SK-N-SH (cell line): ENCODE measurements around the gene SLC25A21. TPM values are rescaled to one million over a fixed set of nuclear protein-coding genes. Genes with fewer than 3 reads are reported as not detected.
"Not testable (repeated sequence)": the region's sequence is repeated elsewhere in the genome, so short reads cannot be mapped to it uniquely, and the experiment has no call there.

ENCODE experiments used
- CTCF ChIA-PET: fragments of 300-600, 350-600 bp; formaldehyde crosslinking; extraction: SDS; loops from one replicate; lab custom pipeline; 2021; lab: Yijun Ruan, JAX
- POLR2A ChIA-PET: fragments of 350-600 bp; sonication (Branson Sonifier 250); formaldehyde crosslinking; extraction: SDS; loops from one replicate; lab custom pipeline; 2020; ENCODE audit warnings: antibody characterized with exemption, inconsistent platforms; lab: Yijun Ruan, JAX
- DNase-seq: peaks from one replicate; pipeline ENCODE4 v3.0.0; 2012
- H2AFZ ChIP-seq: fragments of 200-600 bp; sonication (generic); 2 replicates; pipeline ENCODE4 v1.8.1; 2016; ENCODE audit warnings: antibody characterized with exemption, mild to moderate bottlenecking, low read depth
- H3F3A ChIP-seq: fragments of 200-600 bp; sonication (generic); replicated peaks from 2 replicates; pipeline ENCODE3; 2016; ENCODE audit warnings: antibody characterized with exemption, mild to moderate bottlenecking; ENCODE audit not compliant: insufficient read depth
- H3K27ac ChIP-seq, 2 experiments: fragments of 200-500 bp in 1 of 2; fragments of 200-600 bp in 1 of 2; sonication (Bioruptor generic) in 1 of 2; sonication (generic), shearing (Covaris generic) in 1 of 2; 2 replicates each; pipeline versions ENCODE4 v1.5.1 to v1.6.1; 2014 to 2016; ENCODE audit warnings: low read depth in 2 of 2, inconsistent platforms in 1 of 2, low read length in 1 of 2, mild to moderate bottlenecking in 1 of 2, mixed read lengths in 1 of 2
- H3K27me3 ChIP-seq: fragments of 200-600 bp; sonication (generic), shearing (Covaris generic); 2 replicates; pipeline ENCODE4 v1.6.1; 2016; ENCODE audit warnings: mixed run types; ENCODE audit not compliant: insufficient read depth
- H3K36me3 ChIP-seq, 2 experiments: fragments of 200-500 bp in 1 of 2; fragments of 200-600 bp in 1 of 2; sonication (Bioruptor generic) in 1 of 2; sonication (generic) in 1 of 2; replicated peaks in 1 of 2; 2 replicates each; pipeline versions ENCODE3 to v1.5.1; 2014 to 2016; ENCODE audit warnings: low read length in 1 of 2, mild to moderate bottlenecking in 1 of 2; ENCODE audit not compliant: insufficient read depth in 2 of 2, control insufficient read depth in 1 of 2
- H3K4me1 ChIP-seq, 2 experiments: fragments of 200-500 bp in 1 of 2; fragments of 200-600 bp in 1 of 2; sonication (Bioruptor generic) in 1 of 2; sonication (generic), shearing (Covaris generic) in 1 of 2; 2 replicates each; pipeline versions ENCODE4 v1.5.1 to v1.6.1; 2014 to 2016; ENCODE audit warnings: low read depth in 1 of 2, low read length in 1 of 2, mixed run types in 1 of 2; ENCODE audit not compliant: insufficient read depth in 2 of 2, control insufficient read depth in 1 of 2
- H3K4me2 ChIP-seq: fragments of 200-600 bp; sonication (generic), shearing (Covaris generic); 2 replicates; pipeline ENCODE4 v1.6.1; 2017; ENCODE audit warnings: mixed run types
- H3K4me3 ChIP-seq, 2 experiments: fragments of 200-500 bp in 1 of 2; fragments of 200-600 bp in 1 of 2; sonication (Bioruptor generic) in 1 of 2; sonication (generic), shearing (Covaris generic) in 1 of 2; 2 replicates each; pipeline versions ENCODE4 v1.5.1 to v1.8.1; 2014 to 2016; ENCODE audit warnings: low read depth in 2 of 2, inconsistent platforms in 1 of 2, low read length in 1 of 2, mild to moderate bottlenecking in 1 of 2, mixed read lengths in 1 of 2, moderate library complexity in 1 of 2
- H3K79me2 ChIP-seq: fragments of 200-600 bp; sonication (generic); 2 replicates; pipeline ENCODE4 v1.8.1; 2017; ENCODE audit warnings: mild to moderate bottlenecking; ENCODE audit not compliant: insufficient read depth
- H3K9ac ChIP-seq: fragments of 200-600 bp; sonication (generic); 2 replicates; pipeline ENCODE4 v1.6.1; 2017; ENCODE audit warnings: mixed run types
- H3K9me2 ChIP-seq: fragments of 200-600 bp; sonication (generic); 2 replicates; pipeline ENCODE4 v1.6.1; 2017; ENCODE audit warnings: mixed run types
- H3K9me3 ChIP-seq: fragments of 200-600 bp; sonication (generic); 2 replicates; pipeline ENCODE4 v1.6.1; 2017; ENCODE audit warnings: mixed run types, mild to moderate bottlenecking, moderate library complexity
- H4K20me1 ChIP-seq: fragments of 200-600 bp; sonication (generic); 2 replicates; pipeline ENCODE4 v1.6.1; 2017; ENCODE audit warnings: mild to moderate bottlenecking, mixed run types; ENCODE audit not compliant: insufficient read depth
- CHD2 ChIP-seq: fragments of 150-350 bp; IDR thresholded peaks from 2 replicates; pipeline ENCODE4 v1.6.1; 2018; ENCODE audit warnings: low read length; ENCODE audit not compliant: partially characterized antibody
- ELF1 ChIP-seq: IDR thresholded peaks from 2 replicates; pipeline ENCODE4 v1.4.0; 2012
- FOSL2 ChIP-seq: IDR thresholded peaks from 2 replicates; pipeline ENCODE4 v1.4.0; 2012; ENCODE audit warnings: low read depth, mild to moderate bottlenecking, moderate library complexity, borderline replicate concordance
- FOXJ3 ChIP-seq: sonication (generic); formaldehyde crosslinking; IDR thresholded peaks from 2 replicates; pipeline ENCODE4 v1.5.1; 2020; ENCODE audit warnings: mild to moderate bottlenecking, missing genetic modification reagents
- MEF2A ChIP-seq: IDR thresholded peaks from 2 replicates; pipeline ENCODE4 v1.4.0; 2012; ENCODE audit warnings: low read depth, borderline replicate concordance
- NFIC ChIP-seq: IDR thresholded peaks from 2 replicates; pipeline ENCODE4 v1.4.0; 2012; ENCODE audit warnings: borderline replicate concordance
- NRF1 ChIP-seq: IDR thresholded peaks from 2 replicates; pipeline ENCODE4 v1.6.1; 2012; ENCODE audit warnings: low read depth, mild to moderate bottlenecking, low read length
- POLR2AphosphoS5 ChIP-seq: IDR thresholded peaks from 2 replicates; pipeline ENCODE4 v1.6.1; 2012; ENCODE audit warnings: low read depth, low read length
- RCOR1 ChIP-seq: fragments of 150-350 bp; IDR thresholded peaks from 2 replicates; pipeline ENCODE4 v1.6.1; 2017; ENCODE audit warnings: antibody characterized with exemption, low read length
- SIN3A ChIP-seq: IDR thresholded peaks from 2 replicates; pipeline ENCODE4 v1.6.1; 2012; ENCODE audit warnings: low read depth, mild to moderate bottlenecking, low read length, moderate library complexity, borderline replicate concordance
- TCF12 ChIP-seq: IDR thresholded peaks from 2 replicates; pipeline ENCODE4 v1.4.0; 2012
- YY1 ChIP-seq: IDR thresholded peaks from 2 replicates; pipeline ENCODE4 v1.4.0; 2012; ENCODE audit warnings: low read depth, mild to moderate bottlenecking
- WGBS: methylation state at CpG from one replicate; pipeline ENCODE4 v1.1.6; 2017; ENCODE audit warnings: low lambda C conversion rate; 5-methylcytosine and 5-hydroxymethylcytosine counted together
- polyA plus RNA-seq, 3 experiments: library from polyadenylated mRNA; depleted of rRNA; stranded (reverse); fragments of >200 nt; gene quantifications; 2 replicates each; pipeline ENCODE4 v1.2.3, GENCODE V29; 2012
- TF ChIP-seq, protein P1 (sequence below): fragments of 150-350 bp; IDR thresholded peaks from 2 replicates; pipeline ENCODE4 v1.6.1; 2017; ENCODE audit warnings: antibody characterized with exemption, low read length, low read depth, borderline replicate concordance

SLC25A21 gene
- polyA plus RNA-seq, 1 of the 3 experiments (the other 2 are of a cell fraction), result not detected

DNA sequence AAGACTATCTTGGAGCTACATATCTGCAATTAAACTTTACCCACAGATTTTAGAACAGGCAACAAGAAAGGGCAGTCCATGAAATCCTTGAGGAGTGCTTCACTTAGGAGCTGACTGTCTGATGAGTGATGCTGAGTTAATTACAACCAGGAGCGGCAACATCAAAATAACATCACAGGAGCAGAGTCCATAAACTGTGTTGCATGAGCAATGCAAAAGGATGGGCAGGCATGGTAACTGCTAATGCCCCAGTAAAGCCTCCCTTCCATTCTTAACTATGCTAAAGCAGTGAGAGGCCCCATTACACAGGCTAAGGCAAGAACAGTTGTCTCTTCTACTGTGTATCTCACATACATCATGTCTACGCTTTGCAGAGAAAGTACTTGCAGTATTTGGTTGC, 354.2 kb downstream of the SLC25A21 start:
- no peak overlapping the region for H3K4me3 ChIP-seq
- H3K9me3 ChIP-seq, result no peaks in the 10 kb centered on the region

DNA sequence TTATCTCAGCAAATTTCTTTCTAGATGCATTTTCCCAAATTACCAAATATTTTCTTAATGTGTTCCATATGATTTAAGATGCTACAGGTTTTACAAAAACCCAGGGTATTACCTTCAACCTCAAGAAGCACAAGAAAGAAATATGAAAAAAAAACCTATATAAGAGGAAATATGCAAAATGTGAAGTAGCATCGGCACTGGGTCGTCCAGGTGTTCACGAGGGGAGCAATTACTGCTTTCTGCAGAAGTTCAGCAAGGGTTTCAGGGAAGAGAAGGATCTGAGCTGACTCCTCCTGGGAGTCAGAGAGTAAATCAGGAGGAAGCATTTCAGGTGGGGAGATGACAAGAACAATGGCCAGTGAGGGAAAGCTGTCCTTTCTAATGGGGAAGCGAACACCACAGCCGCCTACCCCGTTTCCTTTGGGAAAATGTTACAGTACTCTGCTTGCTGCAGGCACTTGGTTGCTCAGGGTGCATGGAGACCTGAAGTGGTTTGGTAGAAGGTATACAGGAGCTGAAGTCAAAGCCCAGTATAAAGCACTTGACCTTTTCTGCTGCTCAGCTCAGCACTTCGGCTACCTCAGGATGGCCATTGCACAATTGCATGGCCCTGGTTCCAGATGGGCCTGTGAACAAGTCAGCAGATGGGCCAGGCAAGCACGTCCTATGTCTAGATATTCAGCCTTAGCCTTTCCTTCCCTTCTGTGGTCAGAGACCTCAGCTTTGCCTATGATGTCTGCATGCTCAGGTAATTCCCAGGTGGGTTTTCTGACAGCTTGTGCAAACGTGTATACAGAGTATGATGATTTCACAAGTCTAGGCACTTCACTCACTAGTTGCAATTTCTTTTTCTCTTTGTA, 355.1 kb downstream of the SLC25A21 start:
- no peak for DNase-seq
- Histone ChIP-seq H3K9ac (no peak overlapping the region), H3K4me1 (no peaks in the 10 kb centered on the region), H4K20me1 (no peaks in the 10 kb centered on the region), H3F3A (no peaks in the 10 kb centered on the region), H2AFZ (no peak overlapping the region), H3K4me3 (no peak overlapping the region), H3K27ac (no peak overlapping the region), H3K79me2 (no peaks in the 10 kb centered on the region), H3K36me3 (no peaks in the 10 kb centered on the region), H3K4me2 (no peak overlapping the region), H3K9me3 (no peaks in the 10 kb centered on the region), H3K9me2 (no peaks in the 10 kb centered on the region), H3K27me3 (no peaks in the 10 kb centered on the region)
- ChIA-PET POLR2A (no interaction called here), CTCF (no interaction called here)
- WGBS, result 14% methylated on average over 7 of the region's 9 CpGs
- TF ChIP-seq CHD2 (no peak), FOXJ3 (CRISPR knock-in tag) (no peak), TCF12 (no peak), RCOR1 (no peak), POLR2AphosphoS5 (no peak), SIN3A (no peak)
- TF ChIP-seq, protein P1, sequence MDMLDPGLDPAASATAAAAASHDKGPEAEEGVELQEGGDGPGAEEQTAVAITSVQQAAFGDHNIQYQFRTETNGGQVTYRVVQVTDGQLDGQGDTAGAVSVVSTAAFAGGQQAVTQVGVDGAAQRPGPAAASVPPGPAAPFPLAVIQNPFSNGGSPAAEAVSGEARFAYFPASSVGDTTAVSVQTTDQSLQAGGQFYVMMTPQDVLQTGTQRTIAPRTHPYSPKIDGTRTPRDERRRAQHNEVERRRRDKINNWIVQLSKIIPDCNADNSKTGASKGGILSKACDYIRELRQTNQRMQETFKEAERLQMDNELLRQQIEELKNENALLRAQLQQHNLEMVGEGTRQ, result no peak

More for the DNA sequence above, 354.2 kb downstream of the SLC25A21 start:
- H3K4me1 ChIP-seq, result no peaks in the 10 kb centered on the region
- H3K27ac ChIP-seq, result no peak overlapping the region
- H3K4me2 ChIP-seq, result no peak overlapping the region
- WGBS, result 14% methylated on average over 2 of the region's 2 CpGs
- H4K20me1 ChIP-seq, result no peaks in the 10 kb centered on the region
- TF ChIP-seq MEF2A (no peak), YY1 (no peak), TCF12 (no peak), ELF1 (no peak)
- H3K9me2 ChIP-seq, result no peaks in the 10 kb centered on the region
- no peak overlapping the region for H2AFZ ChIP-seq
- H3F3A ChIP-seq, result no peaks in the 10 kb centered on the region
- H3K79me2 ChIP-seq, result no peaks in the 10 kb centered on the region
- H3K9ac ChIP-seq, result no peak overlapping the region
- ChIA-PET POLR2A (no interaction called here), CTCF (no interaction called here)
- H3K36me3 ChIP-seq, result no peaks in the 10 kb centered on the region
- no peaks in the 10 kb centered on the region for H3K27me3 ChIP-seq
- no peak for DNase-seq

DNA sequence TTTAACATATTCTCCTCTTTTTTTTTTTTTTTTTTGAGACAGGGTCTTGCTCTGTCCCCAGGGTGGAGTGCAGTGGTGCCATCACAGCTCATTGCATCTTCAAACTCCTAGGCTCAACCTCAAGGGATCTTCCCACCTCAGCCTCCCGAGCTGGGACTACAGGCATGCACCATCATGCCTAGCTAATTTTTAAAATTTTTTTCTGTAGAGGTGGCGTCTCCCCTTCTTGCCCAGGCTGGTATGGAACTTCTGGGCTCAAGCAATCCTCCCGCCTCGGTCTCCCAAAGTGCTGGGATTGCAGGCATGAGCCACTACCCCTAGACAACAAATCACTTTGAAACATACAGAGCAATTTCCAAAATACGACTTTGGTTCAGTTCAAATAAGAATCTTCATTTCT, 355.9 kb downstream of the SLC25A21 start:
- Histone ChIP-seq H3K27me3 (no peaks in the 10 kb centered on the region), H3K9me3 (no peaks in the 10 kb centered on the region), H3K4me2 (no peak overlapping the region), H3F3A (no peaks in the 10 kb centered on the region), H3K4me1 (no peaks in the 10 kb centered on the region), H2AFZ (no peak overlapping the region), H3K9me2 (no peaks in the 10 kb centered on the region), H3K36me3 (no peaks in the 10 kb centered on the region), H3K27ac (no peak overlapping the region), H3K4me3 (no peak overlapping the region), H4K20me1 (no peaks in the 10 kb centered on the region), H3K9ac (no peak overlapping the region), H3K79me2 (no peaks in the 10 kb centered on the region)
- no peak for DNase-seq
- ChIA-PET CTCF (no interaction called here), POLR2A (no interaction called here)
- TF ChIP-seq NRF1, result no peak
- no peak for TF ChIP-seq NFIC
- TF ChIP-seq FOXJ3 (CRISPR knock-in tag), result no peak
- TF ChIP-seq MEF2A, result no peak
- no peak for TF ChIP-seq SIN3A
- no peak for TF ChIP-seq FOSL2
- WGBS, result 4% methylated on average over 4 of the region's 5 CpGs

DNA sequence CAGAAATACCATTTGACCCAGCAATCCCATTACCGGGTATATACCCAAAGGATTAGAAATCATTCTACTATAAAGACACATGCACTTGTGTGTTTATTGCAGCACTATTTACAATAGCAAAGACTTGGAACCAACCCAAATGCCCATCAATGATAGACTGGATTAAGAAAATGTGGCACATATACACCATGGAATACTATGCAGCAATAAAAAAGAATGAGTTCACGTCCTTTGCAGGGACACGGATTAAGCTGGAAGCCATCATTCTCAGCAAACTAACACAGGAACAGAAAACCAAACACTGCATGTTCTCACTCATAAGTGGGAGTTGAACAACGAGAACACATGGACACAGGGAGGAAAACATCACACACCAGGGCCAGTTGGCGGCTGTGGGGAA, 357.6 kb downstream of the SLC25A21 start:
- not testable (repeated sequence) for H3K9me3 ChIP-seq, H3K36me3 ChIP-seq
- WGBS, result 19% methylated on average over 5 of the region's 5 CpGs

More for the DNA sequence above, 357.6 kb downstream of the SLC25A21 start:
- H3F3A ChIP-seq, H3K4me2 ChIP-seq, H2AFZ ChIP-seq, POLR2A ChIA-PET, H3K27me3 ChIP-seq, H3K4me3 ChIP-seq, H3K27ac ChIP-seq, H3K9ac ChIP-seq, H3K4me1 ChIP-seq, CTCF ChIA-PET, H3K79me2 ChIP-seq, H4K20me1 ChIP-seq, H3K9me2 ChIP-seq, DNase-seq: not testable (repeated sequence)
